GM12878 (cell line): ENCODE measurements around the gene OTUB2.

Experiments
- CTCF ChIP-seq, 3 experiments: IDR thresholded peaks in 2 of 3; conservative IDR thresholded peaks in 1 of 3; 2 replicates each; pipeline ENCODE4 v1.5.1; 2011; ENCODE audit warnings: low read depth in 3 of 3, low read length in 3 of 3, mild to moderate bottlenecking in 3 of 3, control low read depth in 2 of 3, moderate library complexity in 2 of 3, inconsistent platforms in 1 of 3, mixed read lengths in 1 of 3; ENCODE audit not compliant: control insufficient read depth in 2 of 3, insufficient read depth in 1 of 3; ENCODE audit errors: extremely low read depth in 1 of 3
- EP300 ChIP-seq, 2 experiments: fragments of 150-350 bp in 1 of 2; IDR thresholded peaks; 2 replicates each; pipeline ENCODE4 v1.6.1; 2011 to 2012; ENCODE audit warnings: low read depth in 2 of 2, low read length in 2 of 2, borderline replicate concordance in 1 of 2, improper control_type of control experiment in 1 of 2, inconsistent platforms in 1 of 2; ENCODE audit not compliant: control insufficient read depth in 1 of 2
- FOXM1 ChIP-seq: IDR thresholded peaks from 2 replicates; pipeline ENCODE4 v1.6.1; 2012; ENCODE audit warnings: low read depth, mild to moderate bottlenecking, inconsistent platforms, low read length, moderate library complexity
- JUNB ChIP-seq: IDR thresholded peaks from 2 replicates; pipeline ENCODE4 v1.6.1; 2016; ENCODE audit warnings: antibody characterized with exemption, mild to moderate bottlenecking
- KDM1A ChIP-seq: fragments of 200-600 bp; sonication (generic); IDR thresholded peaks from 2 replicates; pipeline ENCODE4 v1.6.1; 2016; ENCODE audit warnings: borderline replicate concordance
- MAX ChIP-seq: IDR thresholded peaks from 2 replicates; pipeline ENCODE4 v1.6.1; 2012; ENCODE audit warnings: low read depth, low read length, improper control_type of control experiment
- NBN ChIP-seq: fragments of 450-650 bp; IDR thresholded peaks from 2 replicates; pipeline ENCODE4 v1.6.1; 2016
- POLR2A ChIP-seq: IDR thresholded peaks from 2 replicates; pipeline ENCODE4 v1.6.1; 2011; ENCODE audit warnings: low read depth, mild to moderate bottlenecking, low read length
- SPI1 ChIP-seq: IDR thresholded peaks from 2 replicates; pipeline ENCODE4 v1.6.1; 2011; ENCODE audit warnings: low read depth, mild to moderate bottlenecking, low read length, moderate library complexity, borderline replicate concordance; ENCODE audit not compliant: insufficient read depth
- TAF1 ChIP-seq: IDR thresholded peaks from 2 replicates; pipeline ENCODE4 v1.6.1; 2011; ENCODE audit warnings: mild to moderate bottlenecking, low read depth, low read length, borderline replicate concordance
- USF1 ChIP-seq: IDR thresholded peaks from 2 replicates; pipeline ENCODE4 v1.6.1; 2011; ENCODE audit warnings: borderline replicate concordance, low read depth, mild to moderate bottlenecking, moderate library complexity, mixed read lengths, low read length; ENCODE audit not compliant: insufficient read depth; ENCODE audit errors: extremely low read length
- ZBTB11 ChIP-seq: fragments of 450-650 bp; formaldehyde crosslinking; IDR thresholded peaks from 2 replicates; pipeline ENCODE4 v1.5.0; 2022; ENCODE audit warnings: mild to moderate bottlenecking, missing genetic modification characterization
- ZBTB33 ChIP-seq: fragments of 450-650 bp; IDR thresholded peaks from 2 replicates; pipeline ENCODE4 v1.6.1; 2017; ENCODE audit warnings: mild to moderate bottlenecking

GRCh38 chr14:93999573-93999972 lies 26.6 kb upstream of the OTUB2 start:
- TF ChIP-seq TAF1 (no peak), EP300 (IDR thresholded peaks at IDR 0.05; ENCODE audit: borderline replicate concordance in 1 of 2, control insufficient read depth in 1 of 2, low read depth in 2 of 2, low read length in 2 of 2) (no peak), ZBTB33 (peak; percentile 92), POLR2A (no peak), JUNB (no peak), MAX (0 out of 2 replicates have a peak, but pooled peaks have one; percentile 22), KDM1A (no peak), CTCF (IDR thresholded peaks at IDR 0.05 in 2 of 3, conservative IDR thresholded peaks at IDR 0.05 in 1 of 3; ENCODE audit: control insufficient read depth in 2 of 3, extremely low read depth in 1 of 3, insufficient read depth in 1 of 3, low read depth in 3 of 3, low read length in 3 of 3) (peak; percentile 32 to 67 (median 34); a peak in 5 of 6 replicates), SPI1 (no peak), ZBTB11 (no peak), FOXM1 (no peak), NBN (no peak), USF1 (no peak)
